GM18907 (cell line): Measurements from ENCODE around the gene B4GAT1.
"Not testable (repeated sequence)": the region's sequence is repeated elsewhere in the genome, so short reads cannot be mapped to it uniquely, and the experiment has no call there.

ENCODE experiments used
- ATAC-seq: cut with Tn5 transposase; IDR thresholded peaks from one replicate; pipeline ENCODE4 v1.9.1; 2021; ENCODE audit warnings: mild to moderate bottlenecking, moderate library complexity; ENCODE audit not compliant: unreplicated experiment

Gene B4GAT1

GRCh38 chr11:66347425-66348276, at the start of gene B4GAT1:
TSS of gene B4GAT1 (minus strand) at chr11:66347629. CDS start at chr11:66347545, 84 bp downstream.
- ATAC-seq: peak; percentile 38

GRCh38 chr11:66393954-66394353, 46.5 kb upstream of the B4GAT1 start:
- ATAC-seq: no peak

- ATAC-seq: no peak
Observed at GRCh38 chr11:66391322-66391721, 43.9 kb upstream of the B4GAT1 start.

- ATAC-seq: no peak
Observed at GRCh38 chr11:66388780-66389386, 41.5 kb upstream of the B4GAT1 start.

DNA sequence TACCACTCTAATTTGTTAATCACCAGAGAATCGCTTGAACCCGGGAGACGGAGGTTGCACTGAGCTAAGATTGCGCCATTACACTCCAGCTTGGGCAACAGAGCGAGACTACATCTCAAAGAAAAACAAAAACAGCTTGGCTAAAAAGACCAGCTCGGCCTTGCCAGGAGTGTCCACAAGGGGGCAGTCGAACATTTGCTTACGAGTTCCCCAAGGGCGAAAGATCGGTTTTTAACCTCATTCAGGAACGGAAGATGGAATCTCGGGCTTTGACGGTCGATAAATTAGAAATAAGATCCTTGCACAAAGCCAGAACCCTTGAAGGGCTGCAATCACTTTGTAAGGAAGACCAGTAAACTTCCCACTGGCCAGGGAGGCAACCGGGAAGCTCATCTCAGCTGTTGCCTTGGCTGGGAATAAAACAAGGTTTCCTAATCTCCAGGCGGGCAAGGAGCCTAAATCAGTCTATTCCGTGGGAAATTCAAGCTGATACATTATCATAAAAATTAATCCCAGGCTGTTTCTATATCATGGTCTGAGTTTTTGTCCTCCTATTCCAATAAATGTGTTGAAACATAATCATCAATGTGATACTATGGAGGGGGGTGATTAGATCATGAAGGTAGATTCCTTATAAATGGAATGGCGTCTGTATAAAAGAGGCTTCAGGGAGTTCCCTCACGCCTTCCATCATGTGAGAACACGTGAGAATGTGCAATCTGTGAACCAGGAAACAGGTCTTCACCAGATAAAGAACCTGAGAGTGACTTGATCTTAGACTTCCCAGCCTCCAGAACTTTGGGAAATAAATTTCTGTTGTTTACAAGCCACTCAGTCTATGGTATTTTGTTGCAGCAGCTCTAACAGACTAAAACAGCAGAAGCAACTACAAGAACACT, 39.0 kb upstream of the B4GAT1 start:
- no peak for ATAC-seq

DNA sequence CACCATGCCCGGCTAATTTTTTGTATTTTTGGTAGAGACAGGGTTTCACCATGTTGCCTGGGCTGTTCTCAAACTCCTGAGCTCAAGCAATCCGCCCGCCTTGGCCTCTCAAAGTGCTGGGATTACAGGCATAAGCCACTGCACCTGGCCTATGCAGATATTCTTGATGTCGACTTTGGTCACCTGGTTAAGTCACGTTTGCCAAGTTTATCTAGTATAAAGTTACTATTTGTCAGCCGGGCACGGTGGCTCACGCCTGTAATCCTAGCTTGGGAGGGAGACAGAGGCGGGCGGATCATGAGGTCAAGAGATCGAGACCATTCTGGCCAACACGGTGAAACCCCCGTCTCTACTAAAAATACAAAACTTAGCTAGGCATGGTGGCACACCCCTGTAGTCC, 36.9 kb upstream of the B4GAT1 start:
- ATAC-seq: not testable (repeated sequence)

DNA sequence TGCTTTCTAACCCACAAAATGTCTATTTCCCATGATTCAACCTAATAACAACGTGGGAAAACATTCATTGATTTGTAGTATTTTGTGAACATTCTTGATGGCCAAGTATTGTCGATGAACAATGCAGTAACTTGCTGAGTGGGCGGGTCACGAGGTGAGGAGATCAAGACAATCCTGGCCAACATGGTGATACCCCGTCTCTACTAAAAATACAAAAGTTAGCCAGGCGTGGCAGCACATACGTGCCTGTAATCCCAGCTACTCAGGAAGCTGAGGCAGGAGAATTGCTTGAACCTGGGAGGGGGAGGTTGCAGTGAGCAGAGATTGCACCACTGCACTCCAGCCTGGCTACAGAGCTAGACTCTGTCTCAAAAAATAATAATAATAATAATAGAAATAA, 32.8 kb upstream of the B4GAT1 start:
- ATAC-seq: not testable (repeated sequence)

- not testable (repeated sequence) for ATAC-seq
Observed at GRCh38 chr11:66373690-66374287, 26.4 kb upstream of the B4GAT1 start.

DNA sequence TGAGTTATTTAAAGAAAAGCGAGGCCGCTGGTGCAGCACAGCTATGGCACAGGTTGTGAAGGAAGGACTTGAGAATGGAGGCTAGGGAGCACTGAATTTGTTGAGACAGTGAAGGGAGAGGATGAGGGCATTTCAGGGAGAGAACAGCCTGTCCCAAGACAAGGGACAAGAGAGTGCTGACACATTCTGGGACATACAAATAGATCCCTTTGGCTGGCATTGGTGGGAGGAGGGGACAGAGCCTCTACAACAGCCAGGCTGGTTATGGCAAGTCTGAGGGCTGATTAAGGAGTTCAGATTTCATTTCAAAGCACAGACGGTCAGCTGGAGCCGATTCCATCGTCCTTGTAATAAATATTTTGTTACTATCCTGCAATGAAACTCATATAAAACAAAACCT, 25.8 kb upstream of the B4GAT1 start:
- no peak for ATAC-seq

DNA sequence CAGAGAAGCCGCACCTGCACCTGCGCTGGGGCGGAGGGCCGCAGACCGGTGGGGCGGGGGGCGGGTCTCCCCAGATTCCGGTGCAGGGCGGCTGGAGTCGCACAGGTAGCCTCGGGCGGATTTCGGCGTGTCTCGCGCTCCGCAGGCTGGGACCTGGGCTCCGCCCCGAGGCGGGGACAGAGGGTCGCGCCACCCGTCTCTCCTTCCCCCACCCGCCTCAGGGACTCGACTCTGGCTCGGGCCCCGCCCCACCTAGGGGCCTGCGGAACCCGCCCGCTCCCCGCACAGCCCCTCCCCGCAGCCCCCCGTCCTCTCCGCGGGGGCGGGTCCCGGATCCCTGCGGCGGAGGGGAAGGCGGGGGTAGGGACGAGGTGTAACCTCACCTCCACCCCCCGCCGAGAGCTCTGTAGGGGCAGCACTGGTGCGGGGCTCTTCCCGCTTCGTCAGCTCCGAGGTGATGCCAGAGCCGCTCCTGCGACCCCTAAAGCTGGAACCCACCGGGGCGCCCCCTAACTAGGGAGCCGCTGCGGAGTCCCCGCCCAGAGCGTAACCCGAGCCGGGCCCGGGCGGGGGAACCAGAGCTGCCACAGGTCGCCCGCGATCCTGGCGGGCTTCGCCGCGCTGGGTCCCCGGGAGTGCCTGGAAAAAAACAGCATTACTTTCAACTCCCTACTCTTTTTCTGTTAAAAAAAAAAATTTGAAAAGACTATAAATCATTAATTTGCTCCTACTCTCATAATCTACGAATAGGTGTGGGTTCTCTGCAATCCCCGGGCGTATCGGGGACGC, 24.4 kb upstream of the B4GAT1 start, which contains the start of gene SLC29A2:
SLC29A2 (minus strand) TSS at position 134 of the 789 bp plus-strand sequence. CDS start 169 bp downstream, outside the sequence.
- ATAC-seq: peak; percentile 60

- ATAC-seq: no peak
Observed at GRCh38 chr11:66369073-66369894, 21.9 kb upstream of the B4GAT1 start.

DNA sequence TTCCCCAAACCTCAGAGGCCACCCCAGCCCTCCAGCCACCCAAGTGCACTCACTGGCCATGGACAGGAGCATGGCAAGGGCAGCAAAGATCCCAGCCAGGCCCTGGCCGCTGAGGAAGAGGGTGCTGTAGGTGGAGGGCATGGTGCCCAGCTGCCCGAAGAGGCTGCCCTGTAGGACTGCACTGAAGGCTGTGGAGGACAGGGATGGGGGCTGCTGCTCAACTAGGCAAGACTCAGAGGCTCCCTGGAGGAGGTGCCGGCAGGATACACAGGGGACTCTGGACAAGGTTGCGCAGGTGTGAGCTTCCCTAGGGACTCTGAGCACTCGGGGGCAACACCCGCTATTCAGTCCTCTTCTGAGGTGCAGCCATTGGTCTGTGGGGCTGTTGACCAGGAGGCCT, 21.1 kb upstream of the B4GAT1 start:
- no peak for ATAC-seq

GRCh38 chr11:66367561-66368312, 20.3 kb upstream of the B4GAT1 start:
- ATAC-seq: no peak

DNA sequence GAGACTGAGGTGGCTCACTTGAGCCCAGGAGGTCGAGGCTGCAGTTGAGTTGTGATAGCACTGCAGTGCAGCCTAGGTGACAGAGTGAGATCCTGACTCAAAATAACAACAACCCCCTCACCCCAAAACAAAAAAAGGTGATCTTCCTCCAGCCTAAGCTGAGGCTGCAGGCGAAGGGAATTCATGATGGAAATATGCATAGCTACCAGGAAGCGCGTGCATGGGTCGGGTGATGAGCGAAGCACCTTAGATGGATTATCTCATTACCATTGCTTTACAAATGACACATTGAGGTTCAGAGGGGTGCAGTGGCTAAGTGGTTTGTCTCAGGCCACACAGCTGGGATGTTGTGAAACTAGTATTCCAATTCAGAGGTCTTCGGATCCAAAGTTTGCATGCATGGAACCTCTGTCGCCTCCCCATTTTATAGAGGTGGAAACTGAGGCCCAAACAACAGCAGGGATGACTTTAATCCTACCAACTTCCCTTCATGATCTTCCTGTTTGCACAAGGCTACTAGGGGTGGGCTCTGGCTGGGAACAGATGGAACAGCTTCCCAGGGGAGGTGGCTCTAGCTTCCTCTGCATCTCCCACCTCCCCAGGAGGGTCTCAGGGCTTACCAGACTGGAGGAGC, 19.5 kb upstream of the B4GAT1 start:
- ATAC-seq: no peak

DNA sequence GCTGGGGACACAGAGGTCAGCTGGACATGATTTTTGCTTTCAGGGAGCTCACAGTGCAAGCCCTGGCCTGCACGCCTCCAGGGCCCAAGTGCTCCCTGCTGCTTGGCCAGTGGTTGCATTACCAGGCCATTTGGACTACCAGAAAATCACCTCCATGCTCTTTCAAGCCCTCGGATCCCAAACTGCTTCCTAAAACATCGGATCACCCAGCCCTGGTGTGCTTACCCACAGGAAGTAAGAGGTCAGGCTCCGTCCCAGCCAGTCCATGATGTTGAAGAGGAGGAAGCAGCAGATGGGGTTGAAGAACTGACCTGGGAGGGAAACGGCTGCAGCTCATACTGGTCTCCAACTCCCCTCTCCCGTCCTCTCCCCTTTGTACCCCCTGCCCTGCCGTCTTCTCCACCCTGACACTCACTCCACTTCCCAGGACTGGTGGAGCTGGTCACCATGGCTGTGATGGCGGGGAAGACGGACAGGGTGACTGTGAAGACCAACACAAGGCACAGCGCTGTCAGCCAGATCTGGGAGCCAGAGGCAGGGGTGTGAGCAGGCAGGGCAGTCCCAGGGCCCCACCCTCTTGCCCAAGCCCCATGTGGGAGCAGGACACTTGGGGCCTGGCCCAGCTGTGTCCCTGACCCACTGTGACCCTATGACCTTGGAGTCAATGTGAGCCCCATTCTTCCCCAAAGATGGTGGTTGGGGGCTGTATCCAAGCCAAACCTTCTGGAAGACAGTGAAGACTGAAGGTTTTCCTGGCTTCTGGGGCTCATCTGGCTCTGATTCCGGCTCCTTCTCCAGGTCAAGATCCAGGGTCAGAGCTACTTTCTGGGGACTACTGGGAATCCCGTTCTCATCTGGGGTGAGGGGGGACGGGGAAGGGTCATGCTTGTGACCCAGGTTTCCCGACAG, 18.5 kb upstream of the B4GAT1 start:
- ATAC-seq: no peak

DNA sequence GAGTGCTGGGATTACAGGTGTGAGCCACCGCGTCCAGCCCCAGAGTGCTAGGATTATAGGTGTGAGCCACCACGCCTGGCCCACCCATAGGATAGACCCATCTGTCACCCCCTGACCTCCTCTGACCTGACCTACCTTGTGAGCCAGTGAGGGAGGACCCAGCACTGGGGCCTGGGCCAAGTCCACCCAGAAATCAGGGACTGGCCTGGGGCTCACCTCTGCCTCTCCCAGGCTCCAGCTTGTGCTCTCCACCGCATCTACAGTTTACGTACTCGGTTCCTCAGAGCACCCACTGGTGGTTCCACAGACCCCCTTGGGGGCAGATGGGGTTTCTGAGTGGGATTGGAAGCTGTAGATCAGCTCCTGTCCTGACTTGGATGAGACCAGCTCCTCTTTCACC, 17.7 kb upstream of the B4GAT1 start:
- ATAC-seq: no peak
